GM12873 (cell line): ENCODE results near the gene KCNAB1.

Experiments used
- TF ChIP-seq, protein P1 (sequence below): IDR thresholded peaks from 2 replicates; pipeline ENCODE4 v1.5.1; 2012; ENCODE audit warnings: low read depth, mild to moderate bottlenecking, moderate library complexity, low read length, control low read depth; ENCODE audit not compliant: insufficient read depth; ENCODE audit errors: missing control alignments

Gene KCNAB1

DNA sequence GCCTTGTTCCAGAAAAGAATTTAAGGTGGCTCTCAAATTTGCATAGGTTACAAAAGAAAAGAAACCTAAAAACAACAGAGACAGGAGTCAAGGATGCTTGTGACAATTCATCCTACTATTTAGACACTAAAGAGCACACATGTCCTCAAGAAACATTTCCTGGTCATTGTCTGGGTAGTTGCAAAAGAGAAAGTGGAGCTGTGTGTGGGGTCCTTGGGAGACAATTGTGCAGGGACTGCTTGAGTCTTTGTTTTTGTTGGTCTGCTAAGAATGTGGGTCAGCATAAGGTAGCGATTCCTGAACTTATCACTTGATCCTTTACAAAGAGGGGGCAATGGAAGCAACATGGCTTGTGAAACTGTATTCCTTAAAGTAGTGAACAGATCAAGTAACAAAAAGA is 185.3 kb downstream of the KCNAB1 start:
- TF ChIP-seq, protein P1, sequence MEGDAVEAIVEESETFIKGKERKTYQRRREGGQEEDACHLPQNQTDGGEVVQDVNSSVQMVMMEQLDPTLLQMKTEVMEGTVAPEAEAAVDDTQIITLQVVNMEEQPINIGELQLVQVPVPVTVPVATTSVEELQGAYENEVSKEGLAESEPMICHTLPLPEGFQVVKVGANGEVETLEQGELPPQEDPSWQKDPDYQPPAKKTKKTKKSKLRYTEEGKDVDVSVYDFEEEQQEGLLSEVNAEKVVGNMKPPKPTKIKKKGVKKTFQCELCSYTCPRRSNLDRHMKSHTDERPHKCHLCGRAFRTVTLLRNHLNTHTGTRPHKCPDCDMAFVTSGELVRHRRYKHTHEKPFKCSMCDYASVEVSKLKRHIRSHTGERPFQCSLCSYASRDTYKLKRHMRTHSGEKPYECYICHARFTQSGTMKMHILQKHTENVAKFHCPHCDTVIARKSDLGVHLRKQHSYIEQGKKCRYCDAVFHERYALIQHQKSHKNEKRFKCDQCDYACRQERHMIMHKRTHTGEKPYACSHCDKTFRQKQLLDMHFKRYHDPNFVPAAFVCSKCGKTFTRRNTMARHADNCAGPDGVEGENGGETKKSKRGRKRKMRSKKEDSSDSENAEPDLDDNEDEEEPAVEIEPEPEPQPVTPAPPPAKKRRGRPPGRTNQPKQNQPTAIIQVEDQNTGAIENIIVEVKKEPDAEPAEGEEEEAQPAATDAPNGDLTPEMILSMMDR, result no peak

DNA sequence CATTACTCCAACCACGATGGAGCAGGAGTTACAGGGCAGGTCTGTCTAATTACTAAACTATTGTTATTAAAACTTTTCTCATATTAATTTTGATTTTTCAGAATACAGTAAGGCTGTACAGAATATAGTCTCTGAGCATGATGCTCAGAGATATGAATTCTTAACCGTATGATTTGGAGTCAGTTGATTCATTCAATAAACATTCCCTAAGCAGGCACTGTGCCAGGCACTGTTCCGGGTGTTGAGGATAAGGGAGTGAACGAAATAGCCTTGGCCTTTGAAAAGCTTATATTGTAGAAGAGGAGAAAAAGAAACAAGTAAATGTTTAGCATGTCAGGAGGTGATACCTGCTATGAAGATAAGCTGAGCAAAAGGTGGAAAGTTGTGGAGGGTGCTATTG is 187.3 kb downstream of the KCNAB1 start:
- TF ChIP-seq, protein P1, result no peak

DNA sequence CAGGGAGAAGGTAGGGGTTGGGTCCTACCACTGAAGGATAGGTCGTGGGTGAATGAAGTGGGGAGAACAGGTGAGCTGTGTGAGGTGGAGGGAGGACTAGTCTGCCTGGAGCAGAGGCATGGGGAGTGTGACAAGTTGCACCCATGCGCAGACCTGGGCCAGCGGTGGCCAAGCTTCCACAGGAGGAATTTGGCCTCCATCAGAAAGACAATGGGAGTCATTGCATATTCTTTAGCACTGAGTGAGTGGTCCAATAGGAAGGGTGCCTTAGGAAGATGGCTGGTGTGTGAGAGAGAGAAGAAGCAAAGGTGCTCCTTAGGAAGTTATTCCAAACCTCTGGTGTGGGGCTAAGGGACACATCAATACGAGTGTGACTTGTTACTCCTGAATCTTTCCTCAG is 191.1 kb downstream of the KCNAB1 start:
- TF ChIP-seq, protein P1, result no peak

DNA sequence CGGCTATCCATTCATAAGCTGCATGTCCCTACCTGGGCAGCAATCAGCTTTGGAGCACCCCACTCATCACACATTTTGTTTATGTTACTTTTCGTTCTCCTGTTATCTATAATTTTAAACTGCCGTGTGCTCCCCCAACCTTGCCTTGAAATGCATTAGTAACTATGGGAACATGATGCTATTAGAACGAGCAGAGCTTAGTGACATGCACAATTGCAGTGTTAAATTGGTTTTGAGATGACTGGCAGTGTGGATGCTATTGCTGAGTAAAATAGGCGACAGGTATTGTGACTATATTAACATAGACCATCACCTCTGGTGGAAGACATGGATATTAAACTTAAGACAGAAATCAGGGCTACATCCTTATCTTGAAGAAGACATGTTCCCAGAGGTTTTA is 191.6 kb downstream of the KCNAB1 start:
- TF ChIP-seq, protein P1, result no peak

DNA sequence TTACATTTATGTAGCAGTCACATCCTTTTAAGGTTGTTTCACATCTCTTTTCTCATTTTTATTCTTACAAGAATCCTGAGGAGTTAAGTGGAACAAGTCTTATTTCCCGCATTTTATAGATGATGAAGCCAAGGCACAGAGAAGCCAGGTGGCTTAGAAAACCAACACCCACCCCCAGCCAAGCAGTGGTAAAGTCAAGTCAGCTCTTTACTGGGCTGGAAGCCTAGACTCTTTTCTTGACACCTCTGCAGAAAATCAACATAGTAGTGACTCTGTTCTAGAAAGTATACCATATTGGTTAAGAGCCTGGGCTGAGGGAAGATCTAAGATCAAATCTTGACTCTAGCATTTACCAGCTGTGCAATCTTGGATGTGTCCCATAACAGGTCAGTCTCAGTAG is 195.7 kb downstream of the KCNAB1 start:
- TF ChIP-seq, protein P1, result no peak

DNA sequence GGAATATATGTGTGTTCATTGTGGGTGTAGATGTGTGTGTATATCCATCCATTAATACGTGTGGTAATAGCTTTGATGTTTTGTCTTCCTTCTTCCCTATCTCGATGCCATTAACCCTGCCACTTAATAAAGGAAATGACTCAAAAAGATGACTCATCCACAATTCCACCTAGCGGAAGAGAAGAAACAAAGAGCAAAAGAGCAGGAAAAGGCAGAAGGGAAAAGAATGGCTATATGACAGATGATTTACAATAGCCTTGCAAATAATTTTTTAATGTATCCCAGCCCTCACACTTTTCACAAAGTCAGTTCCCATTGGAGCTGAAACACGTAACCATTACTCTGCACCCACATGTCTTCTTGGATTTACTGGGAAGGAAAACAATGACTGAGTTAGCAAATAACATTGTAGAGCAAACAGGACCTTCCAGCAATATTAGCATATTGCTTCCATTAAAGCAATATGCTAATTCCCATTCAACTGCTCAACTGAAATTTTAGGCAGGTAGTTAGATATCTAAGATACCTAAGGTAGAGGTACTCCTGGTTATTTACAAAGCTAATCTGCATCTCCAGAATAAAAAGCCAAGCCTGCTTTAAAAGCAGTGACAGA is 197.2 kb downstream of the KCNAB1 start:
- TF ChIP-seq, protein P1, result no peak

DNA sequence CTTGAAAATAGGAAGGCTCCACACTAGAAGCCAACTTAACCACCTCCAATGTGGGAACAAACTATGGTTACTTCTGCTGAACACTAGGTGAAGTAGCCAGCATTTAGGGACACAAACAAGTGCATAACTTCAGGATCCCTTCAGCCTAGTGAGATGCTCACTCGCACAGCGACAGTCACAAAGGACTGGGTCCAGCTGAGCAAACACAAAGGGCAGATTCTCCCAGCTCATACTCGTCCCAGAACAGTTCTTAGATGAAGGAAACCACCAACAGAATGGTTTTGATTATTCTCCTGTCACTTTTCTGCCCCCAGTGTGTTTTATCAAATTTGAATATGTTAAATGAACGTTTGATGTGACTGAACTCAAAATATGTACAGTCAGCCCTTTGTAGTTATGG is 201.6 kb downstream of the KCNAB1 start:
- TF ChIP-seq, protein P1, result no peak
